ENCODE results near the gene FOXA1. TPM values are rescaled to one million over a fixed set of nuclear protein-coding genes. Genes with fewer than 3 reads are reported as not detected.

Gene FOXA1
- total and polyA plus RNA-seq, 9 donors, result 0.12 to 2.9 (median 0.31) TPM; not detected in 6

- Histone ChIP-seq H3K27ac (no peak overlapping the region), H3K27me3 (peaks cover 5% of the 10 kb centered on the region), H3K4me1 (ENCODE audit: insufficient read depth) (peaks cover 9% of the 10 kb centered on the region), H3K36me3 (no peaks in the 10 kb centered on the region), H3K9me3 (peaks cover 0 to 3% of the 10 kb centered on the region in 2 donors), H3K4me3 (peak overlapping the region; percentile 9)
- no peak for DNase-seq
- intact Hi-C loops (cut with DNase I), result no loop called here
- TF ChIP-seq POLR2A (IDR thresholded peaks at IDR 0.05) (no peak), EP300 (IDR thresholded peaks at IDR 0.05) (no peak)
- TF ChIP-seq, protein P1, sequence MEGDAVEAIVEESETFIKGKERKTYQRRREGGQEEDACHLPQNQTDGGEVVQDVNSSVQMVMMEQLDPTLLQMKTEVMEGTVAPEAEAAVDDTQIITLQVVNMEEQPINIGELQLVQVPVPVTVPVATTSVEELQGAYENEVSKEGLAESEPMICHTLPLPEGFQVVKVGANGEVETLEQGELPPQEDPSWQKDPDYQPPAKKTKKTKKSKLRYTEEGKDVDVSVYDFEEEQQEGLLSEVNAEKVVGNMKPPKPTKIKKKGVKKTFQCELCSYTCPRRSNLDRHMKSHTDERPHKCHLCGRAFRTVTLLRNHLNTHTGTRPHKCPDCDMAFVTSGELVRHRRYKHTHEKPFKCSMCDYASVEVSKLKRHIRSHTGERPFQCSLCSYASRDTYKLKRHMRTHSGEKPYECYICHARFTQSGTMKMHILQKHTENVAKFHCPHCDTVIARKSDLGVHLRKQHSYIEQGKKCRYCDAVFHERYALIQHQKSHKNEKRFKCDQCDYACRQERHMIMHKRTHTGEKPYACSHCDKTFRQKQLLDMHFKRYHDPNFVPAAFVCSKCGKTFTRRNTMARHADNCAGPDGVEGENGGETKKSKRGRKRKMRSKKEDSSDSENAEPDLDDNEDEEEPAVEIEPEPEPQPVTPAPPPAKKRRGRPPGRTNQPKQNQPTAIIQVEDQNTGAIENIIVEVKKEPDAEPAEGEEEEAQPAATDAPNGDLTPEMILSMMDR (IDR thresholded peaks at IDR 0.05), result no peak
- WGBS, 3 donors, result 8 to 9% (median 9%) methylated on average over 39 to 42 of the region's 42 CpGs
Measured at GRCh38 chr14:37592482-37593408, 2.3 kb downstream of the FOXA1 start.

DNA sequence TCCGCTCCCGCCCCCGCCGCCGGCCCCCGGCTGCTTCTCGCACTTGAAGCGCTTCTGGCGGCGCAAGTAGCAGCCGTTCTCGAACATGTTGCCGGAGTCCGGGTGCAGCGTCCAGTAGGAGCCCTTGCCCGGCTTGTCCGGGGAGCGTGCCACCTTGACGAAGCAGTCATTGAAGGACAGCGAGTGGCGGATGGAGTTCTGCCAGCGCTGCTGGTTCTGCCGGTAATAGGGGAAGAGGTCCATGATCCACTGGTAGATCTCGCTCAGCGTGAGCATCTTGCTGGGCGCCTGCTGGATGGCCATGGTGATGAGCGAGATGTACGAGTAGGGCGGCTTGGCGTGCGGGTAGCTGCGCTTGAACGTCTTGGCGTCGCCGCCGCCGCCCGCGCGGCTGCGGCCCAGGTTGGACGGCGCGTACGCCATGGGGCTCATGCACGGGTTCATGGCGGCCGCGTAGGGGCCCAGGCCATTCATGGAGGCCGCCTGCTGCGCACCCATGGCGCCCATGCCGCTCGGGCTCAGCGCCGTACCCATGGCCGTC lies 3.0 kb downstream of the FOXA1 start:
- intact Hi-C loops (cut with DNase I), result no loop called here
- Histone ChIP-seq H3K4me1 (ENCODE audit: insufficient read depth) (peaks cover 9% of the 10 kb centered on the region), H3K9me3 (peaks cover 0 to 3% of the 10 kb centered on the region in 2 donors)

GRCh38 chr14:37591311-37591940 lies 3.6 kb downstream of the FOXA1 start:
- peaks cover 5% of the 10 kb centered on the region for H3K27me3 ChIP-seq
- H3K4me1 ChIP-seq (ENCODE audit: insufficient read depth), result peaks cover 9% of the 10 kb centered on the region
- H3K36me3 ChIP-seq, result no peaks in the 10 kb centered on the region
- no peak for TF ChIP-seq POLR2A (IDR thresholded peaks at IDR 0.05)
- no peak for TF ChIP-seq EP300 (IDR thresholded peaks at IDR 0.05)
- TF ChIP-seq, protein P1 (IDR thresholded peaks at IDR 0.05), result no peak
- H3K27ac ChIP-seq, result no peak overlapping the region
- H3K4me3 ChIP-seq, result peak overlapping the region; percentile 20
- no peak for DNase-seq
- intact Hi-C loops (cut with DNase I), result no loop called here
- WGBS, 3 donors, result 4 to 5% (median 4%) methylated on average over 40 to 45 of the region's 45 CpGs
- peaks cover 0 to 3% of the 10 kb centered on the region in 2 donors for H3K9me3 ChIP-seq

More for the DNA sequence above, 3.0 kb downstream of the FOXA1 start:
- Histone ChIP-seq H3K36me3 (no peaks in the 10 kb centered on the region), H3K27me3 (peaks cover 5% of the 10 kb centered on the region), H3K27ac (no peak overlapping the region), H3K4me3 (peak overlapping the region; percentile 20)
- whole genome bisulfite sequencing, 3 donors, result 3 to 8% (median 5%) methylated on average over 17 to 58 of the region's 58 CpGs
- no peak for TF ChIP-seq POLR2A (IDR thresholded peaks at IDR 0.05)
- TF ChIP-seq EP300 (IDR thresholded peaks at IDR 0.05), result no peak
- TF ChIP-seq, protein P1 (IDR thresholded peaks at IDR 0.05), result no peak
- DNase-seq, result no peak

- H3K4me1 ChIP-seq (ENCODE audit: insufficient read depth), result peaks cover 5% of the 10 kb centered on the region
- TF ChIP-seq POLR2A (IDR thresholded peaks at IDR 0.05), result no peak
- TF ChIP-seq, protein P1 (IDR thresholded peaks at IDR 0.05), result no peak
- TF ChIP-seq EP300 (IDR thresholded peaks at IDR 0.05), result no peak
- intact Hi-C loops (cut with DNase I), result no loop called here
- H3K27ac ChIP-seq, result no peak overlapping the region
- no peaks in the 10 kb centered on the region for H3K36me3 ChIP-seq
- peaks cover 5% of the 10 kb centered on the region for H3K27me3 ChIP-seq
- WGBS, 3 donors, result 21 to 23% (median 22%) methylated on average over 4 of the region's 4 CpGs
- no peak overlapping the region for H3K4me3 ChIP-seq
- no peak for DNase-seq
- peaks cover 0 to 3% of the 10 kb centered on the region in 2 donors for H3K9me3 ChIP-seq
Measured at GRCh38 chr14:37590428-37591139, 4.5 kb downstream of the FOXA1 start.
